ENCODE measurements around the gene TENT4B.

TENT4B gene

DNA sequence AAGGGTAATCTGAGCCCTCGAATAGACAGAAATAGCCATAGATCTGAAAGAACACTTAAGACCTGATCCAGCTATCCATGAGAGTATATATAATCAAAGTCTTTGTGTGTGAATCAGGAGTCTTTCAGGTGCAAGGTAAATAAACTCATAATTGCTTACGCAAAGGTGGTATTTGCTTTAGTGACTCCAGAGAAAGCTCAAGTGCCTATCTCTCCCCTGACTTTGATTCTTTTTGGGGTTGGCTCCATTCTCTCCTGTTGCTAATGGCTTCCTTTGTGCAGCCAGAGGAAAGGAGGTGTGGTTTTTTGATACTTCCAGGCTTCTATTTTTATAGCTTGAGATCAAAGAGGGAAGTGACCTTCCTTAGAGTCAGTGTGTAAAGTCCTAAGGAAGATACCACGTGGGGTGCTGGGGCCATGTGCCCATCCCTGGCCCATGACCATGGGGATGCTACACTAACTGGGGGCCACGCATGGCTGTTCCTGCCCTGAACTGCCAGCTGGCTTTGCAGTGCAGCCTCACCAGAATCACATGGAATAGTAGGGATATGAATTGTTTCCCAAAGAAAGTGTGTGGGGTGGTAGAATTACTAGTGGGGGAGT is 45.8 kb downstream of the TENT4B start:
- no peak for DNase-seq

DNA sequence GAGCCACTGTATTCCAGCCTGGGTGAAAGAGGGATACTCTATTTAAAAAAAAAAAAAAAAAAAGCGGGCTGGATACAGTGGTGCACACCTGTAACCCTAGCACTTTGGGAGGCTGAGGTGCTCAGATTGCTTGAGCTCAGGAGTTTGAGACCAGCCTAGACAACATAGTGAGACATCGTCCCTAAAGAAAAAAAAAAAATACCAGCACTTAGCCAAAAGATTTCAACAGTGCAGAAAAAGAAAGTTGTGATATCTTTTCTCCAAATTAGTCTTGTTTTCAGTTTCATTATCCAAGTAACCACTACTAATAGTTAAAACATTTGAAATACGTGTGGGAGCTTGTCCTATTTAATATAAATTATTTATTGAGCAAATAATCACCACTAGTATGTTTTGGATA is 48.7 kb downstream of the TENT4B start:
- DNase-seq = no peak

DNA sequence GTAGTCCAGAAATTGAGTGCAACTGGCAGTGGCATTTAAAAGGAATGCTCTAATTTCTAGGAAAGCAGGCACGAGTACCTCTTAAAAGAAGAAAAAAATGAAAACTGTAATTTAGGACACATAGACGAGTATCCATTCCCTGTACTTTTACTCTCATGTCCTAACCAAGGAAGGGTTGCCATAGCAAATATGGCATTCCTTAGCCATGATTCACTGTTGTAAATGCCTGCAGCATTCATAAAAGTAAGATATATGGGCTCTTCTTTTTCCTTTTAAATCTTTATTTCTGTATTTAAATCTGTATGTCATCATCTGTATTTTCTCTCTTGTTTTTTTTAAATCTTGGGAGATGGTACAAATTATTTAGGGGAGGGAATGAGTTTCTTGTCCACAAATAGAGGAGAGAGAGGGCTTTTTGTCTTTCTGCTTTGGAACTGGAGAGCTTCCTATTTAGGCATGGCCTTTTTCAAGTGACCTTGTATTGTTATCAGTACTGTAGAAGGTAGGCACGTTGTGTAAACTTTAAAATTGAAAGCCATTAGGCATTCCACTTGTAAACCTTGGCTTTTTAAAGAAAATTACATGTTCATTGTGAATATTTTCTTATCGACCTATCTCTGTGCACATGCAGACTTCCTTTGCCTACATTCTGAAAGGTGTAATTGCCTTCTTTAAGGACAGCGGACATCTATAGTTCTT is 50.0 kb downstream of the TENT4B start:
- DNase-seq = no peak

DNA sequence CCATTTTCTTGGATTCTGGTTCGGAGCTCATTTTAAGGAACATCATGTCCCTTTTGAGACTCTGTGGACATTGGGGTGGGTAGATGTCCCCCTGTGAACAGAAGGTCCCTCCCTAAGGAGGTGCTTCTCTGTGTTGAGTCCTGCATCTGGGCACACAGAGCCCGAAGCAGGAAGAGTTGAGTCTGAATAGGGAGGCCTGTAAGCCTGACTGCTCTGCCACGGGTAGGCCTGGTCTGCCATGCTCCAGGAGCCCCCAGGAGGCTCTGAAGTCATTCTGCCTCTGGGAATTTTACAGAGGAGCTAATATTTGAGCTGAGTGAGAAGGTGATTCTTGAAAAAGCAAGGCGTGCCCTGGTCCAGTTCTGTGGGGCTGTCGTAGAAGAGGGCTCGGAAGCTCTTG is 50.6 kb downstream of the TENT4B start:
- DNase-seq = no peak

DNA sequence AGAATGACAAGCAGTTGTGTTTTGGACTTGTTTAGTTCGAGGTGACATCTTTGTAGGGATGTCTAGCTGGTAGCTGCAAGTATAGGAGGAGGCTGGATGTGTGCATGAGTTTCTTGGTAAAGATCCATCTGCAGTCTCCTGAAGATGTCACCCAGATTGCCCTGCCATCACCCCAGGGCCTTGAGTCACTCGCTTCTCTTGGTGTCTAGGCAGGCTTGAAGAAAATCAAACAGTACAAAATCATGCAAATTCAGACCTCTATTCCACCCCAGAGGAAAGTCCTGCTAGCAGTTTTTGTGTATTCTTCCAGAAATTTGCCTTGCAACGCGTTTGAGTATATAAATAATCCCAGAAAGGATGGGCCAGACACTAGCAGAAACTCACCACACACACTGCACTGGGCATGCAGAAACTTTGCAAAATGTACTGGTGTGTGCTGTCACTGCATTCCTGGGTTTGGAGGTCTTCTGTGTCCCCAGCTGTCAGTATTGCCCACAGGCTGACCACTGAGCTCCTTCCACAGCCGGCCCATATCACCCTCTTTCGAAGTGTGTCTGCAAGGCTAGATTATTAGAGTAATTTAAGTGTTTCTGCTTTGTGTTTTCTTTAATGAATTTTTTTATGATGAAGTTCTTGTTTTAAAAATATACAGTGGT is 51.5 kb downstream of the TENT4B start:
- no peak for DNase-seq

DNA sequence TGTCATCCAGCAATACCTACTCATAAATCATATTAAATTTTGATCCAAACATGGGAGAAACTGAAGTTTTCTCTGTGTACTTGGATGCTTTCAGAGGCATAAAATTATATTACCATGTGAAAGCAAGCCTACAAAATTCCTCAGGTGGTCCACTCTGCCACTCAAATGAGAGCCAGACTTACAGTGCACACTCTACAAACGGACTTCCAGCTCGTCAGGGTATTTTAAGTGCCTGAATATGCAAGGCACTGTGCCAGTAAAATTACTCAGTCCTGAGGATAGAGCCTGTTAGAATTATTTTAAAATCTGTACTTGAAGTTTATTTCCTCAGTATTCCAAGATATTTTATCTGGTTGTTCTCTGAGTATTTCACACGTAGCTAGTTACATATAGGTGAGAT is 54.5 kb downstream of the TENT4B start:
- no peak for DNase-seq

DNA sequence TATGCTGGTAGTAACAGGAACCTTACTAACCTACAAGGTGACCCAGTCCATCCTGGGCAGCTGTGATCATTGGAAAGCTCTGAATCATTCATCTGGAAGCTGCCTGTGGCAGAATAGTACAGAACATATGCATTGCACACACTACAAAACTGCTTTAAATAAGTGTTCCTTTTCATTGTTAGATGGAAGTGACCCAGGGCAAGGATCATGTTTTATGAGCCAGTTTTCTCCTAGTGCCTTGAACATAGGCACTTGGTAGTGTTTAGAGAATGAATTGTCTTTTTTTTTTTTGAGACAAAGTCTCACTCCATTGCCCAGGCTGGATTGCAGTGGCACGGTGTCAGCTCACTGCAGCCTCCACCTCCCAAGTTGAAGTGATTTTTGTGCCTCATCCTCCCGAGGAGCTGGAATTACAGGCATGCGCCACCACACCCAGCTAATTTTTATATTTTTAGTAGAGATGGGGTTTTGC is 55.4 kb downstream of the TENT4B start:
- no peak for DNase-seq

DNA sequence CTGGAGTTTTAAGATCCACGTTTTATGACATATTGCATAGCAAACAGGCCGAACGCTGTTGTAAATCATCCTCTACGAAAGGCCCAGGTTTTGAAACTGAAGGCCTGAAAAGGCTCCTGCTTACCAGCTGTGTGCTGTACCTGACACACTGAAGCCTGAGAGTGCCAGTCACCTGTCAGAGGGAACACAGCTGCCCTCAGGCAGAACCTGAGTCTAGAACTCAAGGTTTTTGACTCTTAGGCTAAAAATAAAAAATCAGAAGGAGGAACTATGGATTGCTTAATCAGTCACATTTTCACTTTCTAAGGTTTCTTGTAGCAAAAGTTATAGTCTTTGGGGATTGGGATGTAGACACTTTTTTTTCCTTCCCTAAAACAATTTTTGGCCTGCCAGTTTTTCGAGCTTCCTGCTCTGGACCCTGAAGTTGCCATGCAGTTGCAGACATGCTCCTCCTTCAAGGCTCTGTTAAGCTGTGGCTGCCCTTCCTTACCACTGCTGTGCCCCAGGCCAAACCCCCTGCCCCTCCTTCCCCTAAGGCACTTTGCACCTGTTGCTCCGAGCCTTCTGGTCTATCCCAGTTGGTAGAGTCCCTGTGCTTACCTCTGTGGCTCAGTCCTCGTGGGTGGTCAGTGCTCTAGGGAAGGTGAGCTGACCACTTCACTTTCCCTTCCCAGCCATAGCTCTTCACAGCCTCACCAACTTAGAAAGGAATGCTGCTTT is 56.6 kb downstream of the TENT4B start:
- no peak for DNase-seq

DNA sequence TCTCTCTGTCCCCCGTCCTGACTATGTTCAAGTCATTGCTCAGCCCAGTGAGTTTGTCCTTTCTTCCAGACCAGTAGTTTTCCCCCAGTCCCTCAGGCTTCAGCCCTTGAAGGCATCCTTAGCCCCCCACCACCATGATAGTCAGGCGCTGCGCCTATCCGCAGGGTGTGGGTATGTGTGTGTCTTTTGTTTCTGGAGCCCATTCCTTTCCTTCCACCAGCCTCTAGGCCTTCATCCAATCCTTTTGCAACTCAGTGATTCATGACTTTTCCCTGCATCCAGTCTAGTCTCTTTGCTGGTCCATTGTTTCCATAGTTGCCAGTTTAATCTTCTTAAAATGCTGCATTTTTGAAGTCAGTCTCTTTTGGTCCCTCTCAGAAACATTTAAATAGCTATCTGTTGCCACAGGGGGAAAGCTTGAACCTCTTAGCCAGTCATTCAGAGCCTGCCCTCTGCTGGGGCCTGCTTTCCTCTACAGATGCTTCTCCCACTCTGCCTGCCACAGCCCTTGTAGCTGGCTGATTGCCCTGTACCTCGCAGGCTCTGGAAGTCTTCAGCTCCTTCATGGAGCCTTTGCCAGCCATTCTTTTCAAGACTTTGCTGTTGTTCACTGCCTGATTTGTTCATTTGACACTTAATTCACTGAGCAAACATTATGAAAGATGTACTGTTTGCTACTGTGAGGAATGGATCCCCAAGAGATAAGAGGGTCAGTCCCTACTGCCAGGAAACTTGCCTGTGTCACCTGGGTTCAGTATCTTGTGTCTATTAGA is 57.3 kb downstream of the TENT4B start:
- DNase-seq = peak; percentile 55 to 58

DNA sequence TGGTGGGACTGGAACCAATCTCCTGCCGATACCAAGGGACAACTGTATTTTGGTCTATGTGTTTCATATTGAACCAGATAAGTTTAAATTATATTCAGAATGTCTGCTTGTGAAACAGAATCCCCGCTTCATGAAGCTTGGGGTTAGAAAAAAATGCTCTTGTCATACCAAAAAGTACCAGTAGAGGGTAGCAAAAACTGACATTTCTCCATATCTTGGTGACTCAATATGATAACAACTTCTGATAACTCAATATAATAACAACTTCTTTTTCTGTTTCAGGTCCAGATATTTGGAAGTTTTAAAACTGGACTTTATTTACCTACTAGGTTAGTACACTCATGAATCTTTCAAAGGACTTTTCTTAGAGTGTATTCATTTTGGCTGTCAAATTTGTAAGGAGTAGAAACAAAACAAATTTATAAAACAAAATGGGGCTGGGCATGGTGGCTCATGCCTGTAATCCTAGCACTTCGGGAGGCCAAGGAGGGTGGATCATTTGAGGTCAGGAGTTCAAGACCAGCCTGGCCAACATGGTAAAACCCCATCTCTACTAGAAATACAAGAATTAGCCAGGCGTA is 60.9 kb downstream of the TENT4B start:
- DNase-seq = no peak

DNA sequence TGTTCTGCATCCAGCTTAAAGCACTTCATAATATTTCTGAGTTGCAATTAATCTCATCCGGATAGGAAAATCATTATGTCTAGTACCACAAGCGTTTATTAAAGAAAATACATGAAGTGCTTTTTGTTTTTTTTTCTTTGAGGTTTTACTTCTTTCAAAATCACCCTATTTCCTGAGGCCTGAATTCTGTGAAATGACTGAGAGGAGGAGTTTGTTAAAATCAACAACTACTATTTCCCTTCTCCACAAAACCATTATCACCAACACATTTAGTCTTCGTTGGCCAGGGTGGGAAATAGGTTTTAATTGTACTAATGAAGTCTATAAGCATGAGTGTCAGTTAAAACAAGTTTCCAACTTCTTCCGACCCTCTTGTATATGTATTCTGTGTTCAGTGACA is 62.6 kb downstream of the TENT4B start:
- DNase-seq = no peak

DNA sequence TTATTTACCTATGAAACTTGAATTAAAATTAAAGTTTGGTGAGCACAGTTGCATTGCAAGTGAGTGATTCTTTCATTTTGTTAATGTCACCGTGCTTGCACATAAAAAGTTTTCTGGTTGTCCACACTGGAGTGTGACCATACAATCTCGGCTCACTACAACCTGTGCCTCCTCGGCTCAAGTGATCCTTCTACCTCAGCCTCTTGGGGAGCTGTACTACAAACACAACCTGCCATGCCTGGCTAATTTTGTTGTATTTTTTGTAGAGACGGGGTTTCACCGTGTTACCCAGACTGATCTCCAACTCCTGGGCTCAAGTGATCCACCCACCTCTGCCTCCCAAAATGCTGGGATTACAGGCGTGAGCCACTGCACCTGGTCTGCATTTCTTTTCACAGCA is 63.1 kb downstream of the TENT4B start:
- DNase-seq = no peak

DNA sequence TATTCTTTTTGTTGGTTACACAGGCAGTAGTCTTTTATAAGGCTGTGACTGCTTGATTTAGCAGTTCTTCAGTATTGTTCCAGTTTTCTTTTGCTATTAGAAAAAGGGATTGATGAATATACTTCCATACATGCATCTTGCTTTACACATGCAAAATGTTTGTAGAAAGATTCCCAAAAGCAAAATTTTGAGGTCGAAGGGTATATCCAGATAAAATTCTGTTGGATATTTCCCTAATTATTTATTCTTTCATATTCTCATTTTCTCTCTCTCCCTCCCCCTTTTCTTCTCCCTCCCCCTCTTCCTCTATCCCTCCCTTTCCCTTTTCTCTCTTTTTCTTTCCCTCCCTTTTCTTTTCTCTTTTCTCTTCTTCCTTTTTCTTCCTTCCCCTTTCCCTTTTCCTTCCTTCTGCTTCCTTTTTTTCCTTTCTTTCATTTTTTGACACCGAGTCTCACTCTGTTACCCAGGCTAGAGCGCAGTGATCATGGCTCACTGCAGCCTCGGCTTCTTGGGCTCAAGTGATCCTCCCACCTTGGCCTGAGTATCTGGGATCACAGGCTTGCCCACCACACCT is 66.4 kb downstream of the TENT4B start:
- no peak for DNase-seq

DNA sequence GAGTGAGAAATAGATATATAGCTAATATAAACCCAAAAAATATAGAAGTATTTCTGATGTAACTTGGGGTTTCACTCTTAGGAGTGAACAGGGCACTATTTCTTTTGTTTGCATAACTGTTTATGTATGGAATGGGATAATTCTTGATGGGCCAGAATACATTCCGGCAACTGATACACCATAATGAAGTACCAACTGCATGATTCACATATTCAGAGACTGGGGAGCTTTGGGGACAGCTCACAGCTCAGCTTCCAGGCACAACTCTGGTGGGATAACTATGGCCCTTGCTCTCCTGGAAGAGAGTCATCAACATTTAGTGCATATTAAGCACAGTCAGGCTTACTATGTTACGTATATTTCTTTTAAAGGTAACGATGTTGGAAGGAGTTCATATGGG is 71.2 kb downstream of the TENT4B start:
- no peak for DNase-seq

DNA sequence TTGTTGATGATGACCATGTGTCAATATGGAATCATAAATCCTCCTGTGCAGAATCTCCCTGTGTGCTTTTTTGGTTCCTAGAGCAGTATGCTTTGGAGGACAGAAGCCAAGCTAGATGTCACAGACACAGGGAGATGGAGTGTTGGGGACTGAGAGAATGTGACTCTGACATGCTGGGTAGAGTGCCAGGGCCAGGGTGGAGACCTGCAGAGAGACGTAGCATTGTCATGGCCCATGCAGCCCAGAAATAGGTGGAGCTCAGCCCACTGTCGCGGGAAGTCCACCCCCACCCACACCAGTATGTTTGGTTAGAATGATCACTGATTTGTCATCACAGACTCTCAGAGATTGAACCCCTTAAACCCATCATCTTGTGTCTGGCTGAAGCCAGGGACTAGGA is 74.0 kb downstream of the TENT4B start:
- no peak for DNase-seq

DNA sequence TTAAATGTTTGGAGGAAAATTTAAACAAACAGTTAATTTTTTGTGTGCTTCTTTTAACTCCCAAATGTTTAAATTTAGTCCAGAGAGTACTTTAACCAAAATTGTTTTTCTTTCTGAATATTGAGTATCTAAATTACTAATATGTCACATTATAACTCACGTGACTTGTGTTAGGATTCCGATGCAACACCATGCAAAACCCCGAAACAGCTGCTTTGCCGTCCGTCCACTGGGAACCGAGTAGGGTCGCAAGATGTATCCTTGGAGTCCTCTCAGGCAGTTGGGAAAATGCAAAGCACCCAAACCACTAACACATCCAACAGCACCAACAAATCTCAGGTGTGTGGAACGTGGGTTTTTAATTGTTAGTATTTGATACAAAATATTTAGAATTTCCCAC is 74.6 kb downstream of the TENT4B start:
- DNase-seq = no peak

DNA sequence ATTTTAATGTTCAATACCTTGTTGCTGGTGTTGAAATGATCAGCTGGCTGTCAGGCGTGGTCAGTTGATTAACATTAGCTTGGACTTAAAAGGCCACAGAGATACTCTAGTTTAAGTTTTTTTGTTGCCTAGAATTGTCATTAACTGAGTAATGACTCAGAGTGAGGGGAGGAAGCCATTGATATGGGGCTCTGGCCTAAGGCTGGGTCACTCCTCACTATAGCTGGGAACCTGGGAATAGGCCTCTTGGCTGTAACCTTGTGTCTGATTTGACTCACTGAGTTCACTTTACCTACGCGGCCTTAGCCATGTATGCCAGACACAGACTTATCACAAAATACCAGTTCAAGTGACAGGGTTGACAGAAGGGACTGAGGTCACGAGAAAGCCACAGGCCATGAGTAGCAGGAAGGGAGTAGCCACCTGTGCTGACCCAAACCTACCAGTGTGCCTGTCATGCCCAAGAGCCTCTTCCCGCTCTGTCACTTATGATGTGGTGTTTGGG is 75.3 kb downstream of the TENT4B start:
- DNase-seq = no peak

DNA sequence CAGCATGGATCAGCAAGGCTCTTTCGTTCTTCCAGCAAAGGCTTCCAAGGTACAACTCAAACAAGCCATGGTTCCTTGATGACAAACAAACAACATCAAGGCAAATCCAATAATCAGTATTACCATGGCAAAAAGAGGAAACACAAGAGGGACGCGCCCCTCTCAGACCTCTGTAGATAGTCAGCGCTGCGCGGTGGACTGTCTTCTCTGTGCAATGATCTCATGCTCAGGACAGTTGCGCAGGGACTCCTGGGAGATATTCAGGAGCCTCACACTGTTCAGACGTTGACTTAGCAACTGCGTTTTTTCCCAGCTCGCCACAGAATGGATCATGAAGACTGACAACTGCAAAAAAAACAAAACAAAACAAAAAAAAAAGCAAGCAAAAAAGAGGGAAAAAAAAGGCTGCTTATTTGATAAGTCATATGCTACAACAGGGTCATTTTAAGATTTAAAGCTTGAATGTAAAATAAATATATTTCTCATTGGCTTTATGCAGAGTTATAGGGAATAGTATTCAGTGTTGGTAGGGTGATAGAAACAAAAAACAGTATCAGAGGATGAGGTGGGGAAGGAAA is 76.1 kb downstream of the TENT4B start:
- no peak for DNase-seq

DNA sequence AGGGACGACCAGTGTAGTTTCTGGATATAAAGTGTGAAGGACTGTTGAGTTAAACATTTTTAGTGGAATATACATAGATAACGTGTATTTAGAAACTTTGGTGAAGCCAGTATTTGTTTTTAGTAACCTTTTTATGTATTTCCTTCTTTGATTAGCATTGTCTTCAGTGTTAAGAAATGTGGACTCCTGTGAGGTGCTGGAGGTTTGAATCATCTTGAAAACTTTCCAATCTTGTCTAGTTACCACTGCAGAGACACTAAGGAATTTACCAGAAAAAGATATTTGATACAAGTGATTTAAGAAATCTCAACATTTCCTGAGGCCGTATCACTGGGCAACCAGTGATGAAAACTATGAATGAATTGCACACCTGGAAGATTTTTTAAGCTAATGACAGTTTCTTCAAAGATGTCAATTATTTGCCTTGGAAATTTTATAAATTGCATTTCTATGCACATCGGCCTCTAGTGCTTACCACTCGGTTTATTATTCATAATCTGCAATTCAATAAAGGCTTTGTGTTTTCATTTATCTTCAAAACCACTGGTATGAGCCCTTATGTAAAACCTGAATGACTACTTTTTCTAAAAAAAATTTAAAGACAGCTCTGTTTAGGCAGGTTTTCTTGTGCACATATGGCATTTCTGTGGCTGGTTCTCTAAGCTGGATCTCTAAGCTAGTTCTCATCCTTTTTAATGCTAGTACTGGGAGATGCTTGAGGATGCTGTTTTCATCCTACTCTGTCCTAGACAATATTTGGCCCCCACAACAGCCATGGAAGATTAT is 81.9 kb downstream of the TENT4B start:
- DNase-seq = no peak

DNA sequence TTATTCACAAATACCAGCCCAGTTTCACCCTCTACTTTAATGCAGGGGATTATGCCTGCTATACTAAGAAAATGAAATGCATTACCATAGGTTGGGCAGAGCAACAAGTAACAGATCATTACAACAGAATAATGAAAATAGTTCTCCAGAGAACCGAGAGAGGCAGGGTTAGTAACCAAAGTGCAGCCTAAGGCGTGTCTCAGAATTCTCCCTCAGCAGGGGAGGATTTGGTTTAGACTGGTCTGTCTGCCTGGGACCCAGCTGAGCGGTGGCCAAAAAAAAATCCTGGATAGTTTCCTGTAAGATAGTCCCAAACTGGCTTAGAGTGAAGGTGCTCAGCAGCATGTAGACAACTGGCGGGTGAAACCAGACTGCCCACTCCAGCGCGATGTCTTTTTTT is 82.5 kb downstream of the TENT4B start:
- DNase-seq = no peak

DNA sequence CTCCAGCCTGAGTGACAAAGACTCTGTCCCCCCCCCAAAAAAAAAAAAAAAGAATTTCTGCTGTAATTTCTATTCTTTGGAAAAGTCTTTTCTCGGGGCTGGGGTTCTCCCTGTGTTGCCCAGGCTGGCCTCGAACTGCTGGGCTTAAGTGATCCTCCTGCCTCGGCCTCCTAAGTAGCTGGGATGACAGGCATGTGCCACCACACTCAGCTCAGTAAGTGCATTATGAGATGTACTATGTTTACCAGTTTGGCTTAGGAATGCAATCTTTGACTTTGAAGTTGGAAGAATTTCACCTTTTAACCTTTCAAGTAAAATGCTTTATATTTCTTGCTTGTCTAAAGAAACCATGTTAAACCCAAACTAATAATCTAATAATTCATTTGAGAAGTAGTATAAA is 85.2 kb downstream of the TENT4B start:
- DNase-seq = no peak
